Measurements from ENCODE around the gene SHKBP1. TPM values are rescaled to one million over a fixed set of nuclear protein-coding genes. Genes with fewer than 3 reads are reported as not detected.
A peak's percentile ranks its signal among the peaks of the same experiment; 100 is the strongest.

SHKBP1 gene
- total and polyA plus RNA-seq, 10 of the 15 experiments (the other 5 are each of a cell fraction or from before 2014, with no cell fraction given) = 2.3 to 123 (median 67.0) TPM

DNA sequence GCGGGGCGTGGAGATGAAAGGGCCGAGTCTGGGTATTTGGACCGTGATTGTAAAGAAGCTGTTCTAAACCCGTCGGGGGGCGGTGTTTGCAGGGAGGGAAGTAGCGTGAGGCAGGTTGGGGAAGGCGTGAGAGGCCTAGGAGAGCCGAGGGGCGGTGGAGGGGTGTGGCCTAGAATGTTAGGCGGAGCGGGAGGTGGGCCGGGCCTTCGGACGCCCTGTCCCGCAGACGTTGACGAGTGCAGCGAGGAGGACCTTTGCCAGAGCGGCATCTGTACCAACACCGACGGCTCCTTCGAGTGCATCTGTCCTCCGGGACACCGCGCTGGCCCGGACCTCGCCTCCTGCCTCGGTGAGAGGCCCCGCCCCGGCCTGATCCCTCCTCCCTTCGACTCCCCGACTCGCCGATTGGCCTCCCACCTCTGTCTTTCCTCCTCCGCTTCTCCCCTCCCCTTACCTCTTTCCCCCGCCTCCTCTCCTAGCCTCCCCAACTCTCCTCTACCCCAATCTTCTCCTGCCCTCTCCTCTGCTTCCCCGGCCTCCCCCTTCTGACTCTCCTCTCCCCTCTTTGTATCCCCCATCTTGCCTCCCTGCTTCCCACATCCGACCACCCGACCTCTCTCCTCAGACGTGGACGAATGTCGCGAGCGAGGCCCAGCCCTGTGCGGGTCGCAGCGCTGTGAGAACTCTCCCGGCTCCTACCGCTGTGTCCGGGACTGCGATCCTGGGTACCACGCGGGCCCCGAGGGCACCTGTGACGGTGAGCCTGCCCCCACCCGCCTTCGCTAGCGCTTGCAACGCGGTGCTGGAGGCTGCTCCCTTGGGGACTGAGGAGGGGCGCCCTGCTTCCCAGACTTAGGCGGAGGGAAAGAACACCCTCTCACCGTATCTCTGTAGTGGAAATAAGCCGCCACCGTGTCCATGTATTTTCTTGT lies 37.3 kb downstream of the SHKBP1 start (continued):
- 0 out of 4 replicates have a peak, but pooled peaks of 1 of the 2 experiments have one; percentile 3 for TF ChIP-seq BHLHE40 (IDR thresholded peaks at IDR 0.05; ENCODE audit: borderline replicate concordance in 1 of 2, low read depth in 2 of 2, low read length in 1 of 2)
- TF ChIP-seq, protein P1, sequence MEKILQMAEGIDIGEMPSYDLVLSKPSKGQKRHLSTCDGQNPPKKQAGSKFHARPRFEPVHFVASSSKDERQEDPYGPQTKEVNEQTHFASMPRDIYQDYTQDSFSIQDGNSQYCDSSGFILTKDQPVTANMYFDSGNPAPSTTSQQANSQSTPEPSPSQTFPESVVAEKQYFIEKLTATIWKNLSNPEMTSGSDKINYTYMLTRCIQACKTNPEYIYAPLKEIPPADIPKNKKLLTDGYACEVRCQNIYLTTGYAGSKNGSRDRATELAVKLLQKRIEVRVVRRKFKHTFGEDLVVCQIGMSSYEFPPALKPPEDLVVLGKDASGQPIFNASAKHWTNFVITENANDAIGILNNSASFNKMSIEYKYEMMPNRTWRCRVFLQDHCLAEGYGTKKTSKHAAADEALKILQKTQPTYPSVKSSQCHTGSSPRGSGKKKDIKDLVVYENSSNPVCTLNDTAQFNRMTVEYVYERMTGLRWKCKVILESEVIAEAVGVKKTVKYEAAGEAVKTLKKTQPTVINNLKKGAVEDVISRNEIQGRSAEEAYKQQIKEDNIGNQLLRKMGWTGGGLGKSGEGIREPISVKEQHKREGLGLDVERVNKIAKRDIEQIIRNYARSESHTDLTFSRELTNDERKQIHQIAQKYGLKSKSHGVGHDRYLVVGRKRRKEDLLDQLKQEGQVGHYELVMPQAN (conservative IDR thresholded peaks at IDR 0.05) = 0 out of 2 replicates have a peak, but pooled peaks have one; percentile 30
- TF ChIP-seq, protein P2, sequence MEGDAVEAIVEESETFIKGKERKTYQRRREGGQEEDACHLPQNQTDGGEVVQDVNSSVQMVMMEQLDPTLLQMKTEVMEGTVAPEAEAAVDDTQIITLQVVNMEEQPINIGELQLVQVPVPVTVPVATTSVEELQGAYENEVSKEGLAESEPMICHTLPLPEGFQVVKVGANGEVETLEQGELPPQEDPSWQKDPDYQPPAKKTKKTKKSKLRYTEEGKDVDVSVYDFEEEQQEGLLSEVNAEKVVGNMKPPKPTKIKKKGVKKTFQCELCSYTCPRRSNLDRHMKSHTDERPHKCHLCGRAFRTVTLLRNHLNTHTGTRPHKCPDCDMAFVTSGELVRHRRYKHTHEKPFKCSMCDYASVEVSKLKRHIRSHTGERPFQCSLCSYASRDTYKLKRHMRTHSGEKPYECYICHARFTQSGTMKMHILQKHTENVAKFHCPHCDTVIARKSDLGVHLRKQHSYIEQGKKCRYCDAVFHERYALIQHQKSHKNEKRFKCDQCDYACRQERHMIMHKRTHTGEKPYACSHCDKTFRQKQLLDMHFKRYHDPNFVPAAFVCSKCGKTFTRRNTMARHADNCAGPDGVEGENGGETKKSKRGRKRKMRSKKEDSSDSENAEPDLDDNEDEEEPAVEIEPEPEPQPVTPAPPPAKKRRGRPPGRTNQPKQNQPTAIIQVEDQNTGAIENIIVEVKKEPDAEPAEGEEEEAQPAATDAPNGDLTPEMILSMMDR (IDR thresholded peaks at IDR 0.05 in 2 of 3, conservative IDR thresholded peaks at IDR 0.05 in 1 of 3; ENCODE audit: control insufficient read depth in 2 of 3, extremely low read depth in 1 of 3, insufficient read depth in 1 of 3, low read depth in 3 of 3, low read length in 3 of 3) = no peak
- peak; percentile 99 for TF ChIP-seq HDGF (IDR thresholded peaks at IDR 0.05)
- TF ChIP-seq NFYB (IDR thresholded peaks at IDR 0.05; ENCODE audit: insufficient read depth, low read depth, low read length) = peak; percentile 89
- TF ChIP-seq POLR2AphosphoS5 (IDR thresholded peaks at IDR 0.05; ENCODE audit: low read length) = 0 out of 2 replicates have a peak, but pooled peaks have one; percentile 38
- TF ChIP-seq SPI1 (IDR thresholded peaks at IDR 0.05; ENCODE audit: borderline replicate concordance, insufficient read depth, low read depth, low read length) = peak; percentile 21; the same call in 1 of the 2 replicates
- TF ChIP-seq NBN (IDR thresholded peaks at IDR 0.05) = peak; percentile 61
- peak; percentile 68 for TF ChIP-seq POLR2A (IDR thresholded peaks at IDR 0.05; ENCODE audit: low read depth, low read length)
- TF ChIP-seq, protein P3, sequence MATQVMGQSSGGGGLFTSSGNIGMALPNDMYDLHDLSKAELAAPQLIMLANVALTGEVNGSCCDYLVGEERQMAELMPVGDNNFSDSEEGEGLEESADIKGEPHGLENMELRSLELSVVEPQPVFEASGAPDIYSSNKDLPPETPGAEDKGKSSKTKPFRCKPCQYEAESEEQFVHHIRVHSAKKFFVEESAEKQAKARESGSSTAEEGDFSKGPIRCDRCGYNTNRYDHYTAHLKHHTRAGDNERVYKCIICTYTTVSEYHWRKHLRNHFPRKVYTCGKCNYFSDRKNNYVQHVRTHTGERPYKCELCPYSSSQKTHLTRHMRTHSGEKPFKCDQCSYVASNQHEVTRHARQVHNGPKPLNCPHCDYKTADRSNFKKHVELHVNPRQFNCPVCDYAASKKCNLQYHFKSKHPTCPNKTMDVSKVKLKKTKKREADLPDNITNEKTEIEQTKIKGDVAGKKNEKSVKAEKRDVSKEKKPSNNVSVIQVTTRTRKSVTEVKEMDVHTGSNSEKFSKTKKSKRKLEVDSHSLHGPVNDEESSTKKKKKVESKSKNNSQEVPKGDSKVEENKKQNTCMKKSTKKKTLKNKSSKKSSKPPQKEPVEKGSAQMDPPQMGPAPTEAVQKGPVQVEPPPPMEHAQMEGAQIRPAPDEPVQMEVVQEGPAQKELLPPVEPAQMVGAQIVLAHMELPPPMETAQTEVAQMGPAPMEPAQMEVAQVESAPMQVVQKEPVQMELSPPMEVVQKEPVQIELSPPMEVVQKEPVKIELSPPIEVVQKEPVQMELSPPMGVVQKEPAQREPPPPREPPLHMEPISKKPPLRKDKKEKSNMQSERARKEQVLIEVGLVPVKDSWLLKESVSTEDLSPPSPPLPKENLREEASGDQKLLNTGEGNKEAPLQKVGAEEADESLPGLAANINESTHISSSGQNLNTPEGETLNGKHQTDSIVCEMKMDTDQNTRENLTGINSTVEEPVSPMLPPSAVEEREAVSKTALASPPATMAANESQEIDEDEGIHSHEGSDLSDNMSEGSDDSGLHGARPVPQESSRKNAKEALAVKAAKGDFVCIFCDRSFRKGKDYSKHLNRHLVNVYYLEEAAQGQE (IDR thresholded peaks at IDR 0.05; ENCODE audit: low read depth, low read length) = no peak
- TF ChIP-seq, protein P4, sequence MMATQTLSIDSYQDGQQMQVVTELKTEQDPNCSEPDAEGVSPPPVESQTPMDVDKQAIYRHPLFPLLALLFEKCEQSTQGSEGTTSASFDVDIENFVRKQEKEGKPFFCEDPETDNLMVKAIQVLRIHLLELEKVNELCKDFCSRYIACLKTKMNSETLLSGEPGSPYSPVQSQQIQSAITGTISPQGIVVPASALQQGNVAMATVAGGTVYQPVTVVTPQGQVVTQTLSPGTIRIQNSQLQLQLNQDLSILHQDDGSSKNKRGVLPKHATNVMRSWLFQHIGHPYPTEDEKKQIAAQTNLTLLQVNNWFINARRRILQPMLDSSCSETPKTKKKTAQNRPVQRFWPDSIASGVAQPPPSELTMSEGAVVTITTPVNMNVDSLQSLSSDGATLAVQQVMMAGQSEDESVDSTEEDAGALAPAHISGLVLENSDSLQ (IDR thresholded peaks at IDR 0.05) = peak; percentile 95
